ENCODE data around the gene ADCY4. TPM values are rescaled to one million over a fixed set of nuclear protein-coding genes. Genes with fewer than 3 reads are reported as not detected.

The ADCY4 gene
- polyA plus RNA-seq, 1 experiment: 6.8 TPM

DNA sequence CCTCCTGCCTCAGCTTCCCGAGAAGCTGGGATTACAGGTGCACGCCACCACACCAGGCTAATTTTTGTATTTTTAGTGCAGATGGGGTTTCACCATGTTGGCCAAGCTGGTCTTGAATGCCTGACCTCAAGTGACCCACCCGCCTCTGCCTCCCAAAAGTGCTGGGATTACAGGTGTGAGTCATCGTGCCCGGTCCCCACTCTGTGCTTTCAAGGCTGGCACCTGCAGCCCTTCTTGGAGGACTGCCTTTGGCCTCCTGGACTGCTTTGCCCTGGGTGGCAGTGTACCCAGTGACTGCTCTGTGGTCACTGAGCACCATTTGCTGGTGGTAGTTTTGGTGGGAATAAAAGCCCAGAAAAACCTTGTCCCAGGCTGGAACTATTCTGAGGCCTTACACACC, 47.9 kb downstream of the ADCY4 start:
- H3K36me3 ChIP-seq (ENCODE audit: control insufficient read depth, insufficient read depth, low read length): peaks cover 3% of the 10 kb centered on the region; the same call in 1 of the 2 replicates
- TF ChIP-seq CTCF (IDR thresholded peaks at IDR 0.05; ENCODE audit: insufficient read depth, low read depth, low read length): no peak
- ChIA-PET CTCF (interaction anchor here (0.8 to 9.7 kb wide), 3 partner anchors 10 to 44 kb away, joined by 3 to 47 read pairs (median 11); partner anchors contain the start of genes DHRS1, NOP9 and TINF2), POLR2A (no interaction called here)
- H3K4me3 ChIP-seq (ENCODE audit: low read depth, low read length): no peak overlapping the region
- DNase-seq (ENCODE audit: low read depth): no peak
- H3K27me3 ChIP-seq (ENCODE audit: control insufficient read depth, insufficient read depth, low read length): no peaks in the 10 kb centered on the region

DNA sequence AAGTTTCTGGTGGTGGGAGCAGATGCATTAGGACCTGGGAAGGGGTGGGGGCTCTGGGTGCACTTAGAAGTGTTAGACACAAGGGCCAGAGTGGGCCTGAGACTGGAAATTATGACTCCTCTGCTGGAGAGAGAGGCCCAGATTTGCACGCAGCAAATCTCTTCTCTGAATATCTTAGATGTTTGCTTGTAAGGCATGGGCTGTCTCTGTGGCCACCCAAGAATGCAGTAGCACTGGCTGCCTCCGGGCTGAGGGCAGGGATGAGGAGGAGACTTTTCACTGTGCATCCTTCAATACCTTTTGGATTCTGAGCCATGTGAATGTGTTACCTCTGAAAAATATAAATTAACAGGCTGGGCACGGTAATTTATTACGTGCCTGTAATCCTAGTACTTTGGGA, 49.5 kb downstream of the ADCY4 start:
- Histone ChIP-seq H3K4me3 (ENCODE audit: low read depth, low read length) (no peak overlapping the region), H3K36me3 (ENCODE audit: control insufficient read depth, insufficient read depth, low read length) (no peaks in the 10 kb centered on the region), H3K27me3 (ENCODE audit: control insufficient read depth, insufficient read depth, low read length) (no peaks in the 10 kb centered on the region)
- POLR2A ChIA-PET: no interaction called here
- CTCF ChIA-PET: interaction anchor here (0.6 to 9.7 kb wide), 6 partner anchors 12 to 57 kb away, joined by 3 to 47 read pairs (median 3); partner anchors contain the start of genes CIDEB, DHRS1, NOP9 and TINF2
- TF ChIP-seq CTCF (IDR thresholded peaks at IDR 0.05; ENCODE audit: insufficient read depth, low read depth, low read length): no peak
- DNase-seq (ENCODE audit: low read depth): no peak

- no peak for DNase-seq (ENCODE audit: low read depth)
- no peak overlapping the region for H3K4me3 ChIP-seq (ENCODE audit: low read depth, low read length)
- ChIA-PET POLR2A (no interaction called here), CTCF (interaction anchor here (0.8 to 9.7 kb wide), 5 partner anchors 11 to 41 kb away, joined by 3 to 47 read pairs (median 3); partner anchors contain the start of genes CIDEB, DHRS1 and NOP9)
- H3K27me3 ChIP-seq (ENCODE audit: control insufficient read depth, insufficient read depth, low read length): no peaks in the 10 kb centered on the region
- no peaks in the 10 kb centered on the region for H3K36me3 ChIP-seq (ENCODE audit: control insufficient read depth, insufficient read depth, low read length)
- TF ChIP-seq CTCF (IDR thresholded peaks at IDR 0.05; ENCODE audit: insufficient read depth, low read depth, low read length): no peak
These were observed 50.3 kb downstream of the ADCY4 start for GRCh38 chr14:24284501-24285035.

- no peak for TF ChIP-seq CTCF (IDR thresholded peaks at IDR 0.05; ENCODE audit: insufficient read depth, low read depth, low read length)
- DNase-seq (ENCODE audit: low read depth): no peak
- no peak overlapping the region for H3K4me3 ChIP-seq (ENCODE audit: low read depth, low read length)
- no peaks in the 10 kb centered on the region for H3K27me3 ChIP-seq (ENCODE audit: control insufficient read depth, insufficient read depth, low read length)
- no peaks in the 10 kb centered on the region for H3K36me3 ChIP-seq (ENCODE audit: control insufficient read depth, insufficient read depth, low read length)
- ChIA-PET CTCF (interaction anchor here (0.7 to 9.7 kb wide), 3 partner anchors 13 to 32 kb away, joined by 3 to 47 read pairs (median 3); partner anchors contain the start of genes DHRS1, NOP9 and RABGGTA), POLR2A (no interaction called here)
These were observed 50.9 kb downstream of the ADCY4 start for GRCh38 chr14:24283796-24284460.

DNA sequence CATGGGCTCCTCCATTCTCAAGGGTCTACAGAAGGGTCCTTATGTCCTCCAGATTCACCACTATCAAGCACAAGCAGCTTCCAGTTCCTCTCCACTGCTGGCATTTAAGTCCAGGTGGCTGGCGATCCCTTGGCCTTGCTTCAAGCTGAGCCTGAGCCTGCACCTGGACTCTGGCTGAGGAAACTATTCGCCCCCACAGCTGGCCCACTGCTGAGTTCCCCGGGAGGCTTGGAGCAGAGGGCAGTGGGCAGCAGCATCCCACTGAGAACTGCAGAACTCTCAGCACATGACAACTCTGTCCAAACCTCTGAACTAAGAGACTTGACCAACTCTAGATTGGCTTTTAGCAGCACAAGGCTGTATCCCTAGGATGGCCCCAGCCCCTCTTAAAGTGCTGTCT, 52.1 kb downstream of the ADCY4 start:
- no peak for TF ChIP-seq CTCF (IDR thresholded peaks at IDR 0.05; ENCODE audit: insufficient read depth, low read depth, low read length)
- ChIA-PET CTCF (interaction anchor here (1.1 to 9.7 kb wide), 5 partner anchors 14 to 67 kb away, joined by 3 to 47 read pairs (median 4); partner anchors contain the start of genes DHRS1, MDP1, NOP9 and TINF2), POLR2A (no interaction called here)
- H3K27me3 ChIP-seq (ENCODE audit: control insufficient read depth, insufficient read depth, low read length): no peaks in the 10 kb centered on the region
- no peak overlapping the region for H3K4me3 ChIP-seq (ENCODE audit: low read depth, low read length)
- no peaks in the 10 kb centered on the region for H3K36me3 ChIP-seq (ENCODE audit: control insufficient read depth, insufficient read depth, low read length)
- DNase-seq (ENCODE audit: low read depth): no peak

All from BJ (cell line).